Neural cell (in vitro differentiated cells): ENCODE measurements around the gene OR1F1. TPM values are rescaled to one million over a fixed set of nuclear protein-coding genes. Genes with fewer than 3 reads are reported as not detected.

Source experiments
- H2AFZ ChIP-seq: fragments of 200-600, 300-800 bp; sonication (generic), shearing (Covaris generic); 2 replicates; pipeline ENCODE4 v1.6.0; 2014; ENCODE audit warnings: low read depth, mild to moderate bottlenecking, antibody characterized with exemption, low read length, moderate library complexity
- H3F3A ChIP-seq: fragments of 200-600 bp; shearing (Covaris generic); 2 replicates; pipeline ENCODE4 v1.6.1; 2016; ENCODE audit warnings: mild to moderate bottlenecking, moderate library complexity, mixed read lengths, antibody characterized with exemption, low read length; ENCODE audit not compliant: insufficient read depth, poor library complexity, severe bottlenecking
- H3K27ac ChIP-seq: fragments of 200-600, 300-800 bp; sonication (generic), shearing (Covaris generic); 2 replicates; pipeline ENCODE4 v1.5.1; 2014; ENCODE audit warnings: mild to moderate bottlenecking, low read length, moderate library complexity
- H3K27me3 ChIP-seq: fragments of 300-800, 200-600 bp; sonication (generic), shearing (Covaris generic); 2 replicates; pipeline ENCODE4 v1.6.0; 2014; ENCODE audit warnings: mild to moderate bottlenecking, low read depth, low read length, moderate library complexity; ENCODE audit not compliant: insufficient read depth
- H3K36me3 ChIP-seq: fragments of 300-800, 200-600 bp; sonication (generic), shearing (Covaris generic); 2 replicates; pipeline ENCODE4 v1.5.1; 2014; ENCODE audit warnings: mild to moderate bottlenecking, antibody characterized with exemption, low read length, moderate library complexity; ENCODE audit not compliant: insufficient read depth
- H3K4me2 ChIP-seq: fragments of 300-800, 200-600 bp; sonication (generic), shearing (Covaris generic); 2 replicates; pipeline ENCODE4 v1.6.0; 2014; ENCODE audit warnings: mild to moderate bottlenecking, low read length
- H3K4me3 ChIP-seq: fragments of 300-800, 200-600 bp; sonication (generic), shearing (Covaris generic); 2 replicates; pipeline ENCODE4 v1.5.1; 2014; ENCODE audit warnings: mild to moderate bottlenecking, low read length, moderate library complexity
- H3K79me2 ChIP-seq: fragments of 200-600 bp; shearing (Covaris generic); replicated peaks from 2 replicates; pipeline ENCODE4 v1.6.0; 2014; ENCODE audit warnings: mild to moderate bottlenecking, low read length, moderate library complexity; ENCODE audit not compliant: insufficient read depth
- H3K9ac ChIP-seq: fragments of 300-800, 200-600 bp; sonication (generic), shearing (Covaris generic); 2 replicates; pipeline ENCODE4 v1.6.1; 2016; ENCODE audit warnings: mild to moderate bottlenecking, low read length, mixed read lengths
- H3K9me2 ChIP-seq: fragments of 200-600 bp; shearing (Covaris generic); 2 replicates; pipeline ENCODE4 v1.6.1; 2016; ENCODE audit warnings: mild to moderate bottlenecking, low read length, mixed read lengths; ENCODE audit not compliant: insufficient read depth
- H3K9me3 ChIP-seq: fragments of 200-600, 300-800 bp; sonication (generic), shearing (Covaris generic); 2 replicates; pipeline ENCODE4 v1.6.1; 2016; ENCODE audit warnings: mild to moderate bottlenecking, mixed run types, low read length, moderate library complexity, mixed read lengths
- H4K20me1 ChIP-seq: fragments of 200-600 bp; shearing (Covaris generic); 2 replicates; pipeline ENCODE4 v1.6.1; 2016; ENCODE audit warnings: mild to moderate bottlenecking, mixed run types; ENCODE audit not compliant: insufficient read depth
- EP300 ChIP-seq: fragments of 450-650 bp; conservative IDR thresholded peaks from 2 replicates; pipeline ENCODE4 v1.6.1; 2014; ENCODE audit warnings: antibody characterized with exemption, mild to moderate bottlenecking, moderate library complexity; ENCODE audit not compliant: poor library complexity, severe bottlenecking
- EZH2 ChIP-seq: fragments of 200-600, 300-800 bp; shearing (Covaris generic), sonication (generic); IDR thresholded peaks from 2 replicates; pipeline ENCODE4 v1.6.1; 2014; ENCODE audit warnings: antibody characterized with exemption, low read length, borderline replicate concordance, mild to moderate bottlenecking; ENCODE audit not compliant: insufficient read depth, poor library complexity, severe bottlenecking
- POLR2AphosphoS5 ChIP-seq: IDR thresholded peaks from 2 replicates; pipeline ENCODE4 v1.6.1; 2012
- REST ChIP-seq: IDR thresholded peaks from 2 replicates; pipeline ENCODE4 v1.6.1; 2012; ENCODE audit warnings: borderline replicate concordance
- SMC3 ChIP-seq: fragments of 450-650 bp; conservative IDR thresholded peaks from 2 replicates; pipeline ENCODE4 v1.6.1; 2014; ENCODE audit warnings: antibody characterized with exemption, mild to moderate bottlenecking, moderate library complexity; ENCODE audit not compliant: poor library complexity
- TAF1 ChIP-seq: IDR thresholded peaks from 2 replicates; pipeline ENCODE4 v1.6.1; 2012; ENCODE audit warnings: low read depth
- polyA plus RNA-seq: library from polyadenylated mRNA; depleted of rRNA; stranded (reverse); fragments of >200 nt; gene quantifications from 2 replicates; pipeline ENCODE4 v1.2.3, GENCODE V29; 2014
- TF ChIP-seq, protein P1 (sequence below): fragments of 450-650 bp; IDR thresholded peaks from 2 replicates; pipeline ENCODE4 v1.5.1; 2014; ENCODE audit warnings: antibody characterized with exemption, mild to moderate bottlenecking, moderate library complexity; ENCODE audit not compliant: poor library complexity, severe bottlenecking

Gene OR1F1
- polyA plus RNA-seq, 1 donor from 2014 or later, result 2.5 TPM

- no peaks in the 10 kb centered on the region for H3K36me3 ChIP-seq
- no peak overlapping the region for H3K27ac ChIP-seq
- no peaks in the 10 kb centered on the region for H3K79me2 ChIP-seq
- no peaks in the 10 kb centered on the region for H3K27me3 ChIP-seq
- no peak for TF ChIP-seq TAF1
- no peak for TF ChIP-seq POLR2AphosphoS5
- no peak for TF ChIP-seq SMC3
- no peak for TF ChIP-seq EZH2
- no peak for TF ChIP-seq EP300
- H4K20me1 ChIP-seq, result no peaks in the 10 kb centered on the region
- H3K4me3 ChIP-seq, result peak overlapping the region; percentile 89
- H3K9me3 ChIP-seq, result no peaks in the 10 kb centered on the region
- H2AFZ ChIP-seq, result no peak overlapping the region
- peak overlapping the region; percentile 78 for H3K9ac ChIP-seq
- H3K9me2 ChIP-seq, result no peaks in the 10 kb centered on the region
- peaks cover 6% of the 10 kb centered on the region for H3F3A ChIP-seq
- H3K4me2 ChIP-seq, result no peak overlapping the region
These were observed 38.8 kb upstream of the OR1F1 start for GRCh38 chr16:3149193-3149530.

- H3K4me3 ChIP-seq, result peak overlapping the region; percentile 89
- peak overlapping the region; percentile 71 for H3K27ac ChIP-seq
- no peaks in the 10 kb centered on the region for H3K9me2 ChIP-seq
- peak overlapping the region; percentile 78 for H3K9ac ChIP-seq
- H3K4me2 ChIP-seq, result peak overlapping the region; percentile 60
- H3K9me3 ChIP-seq, result no peaks in the 10 kb centered on the region
- no peaks in the 10 kb centered on the region for H3K36me3 ChIP-seq
- H2AFZ ChIP-seq, result peak overlapping the region; percentile 90
- TF ChIP-seq, protein P1, sequence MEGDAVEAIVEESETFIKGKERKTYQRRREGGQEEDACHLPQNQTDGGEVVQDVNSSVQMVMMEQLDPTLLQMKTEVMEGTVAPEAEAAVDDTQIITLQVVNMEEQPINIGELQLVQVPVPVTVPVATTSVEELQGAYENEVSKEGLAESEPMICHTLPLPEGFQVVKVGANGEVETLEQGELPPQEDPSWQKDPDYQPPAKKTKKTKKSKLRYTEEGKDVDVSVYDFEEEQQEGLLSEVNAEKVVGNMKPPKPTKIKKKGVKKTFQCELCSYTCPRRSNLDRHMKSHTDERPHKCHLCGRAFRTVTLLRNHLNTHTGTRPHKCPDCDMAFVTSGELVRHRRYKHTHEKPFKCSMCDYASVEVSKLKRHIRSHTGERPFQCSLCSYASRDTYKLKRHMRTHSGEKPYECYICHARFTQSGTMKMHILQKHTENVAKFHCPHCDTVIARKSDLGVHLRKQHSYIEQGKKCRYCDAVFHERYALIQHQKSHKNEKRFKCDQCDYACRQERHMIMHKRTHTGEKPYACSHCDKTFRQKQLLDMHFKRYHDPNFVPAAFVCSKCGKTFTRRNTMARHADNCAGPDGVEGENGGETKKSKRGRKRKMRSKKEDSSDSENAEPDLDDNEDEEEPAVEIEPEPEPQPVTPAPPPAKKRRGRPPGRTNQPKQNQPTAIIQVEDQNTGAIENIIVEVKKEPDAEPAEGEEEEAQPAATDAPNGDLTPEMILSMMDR, result peak; percentile 58
- TF ChIP-seq REST (peak; percentile 50), POLR2AphosphoS5 (no peak)
- H3K27me3 ChIP-seq, result no peaks in the 10 kb centered on the region
- H3F3A ChIP-seq, result peaks cover 6% of the 10 kb centered on the region
- no peaks in the 10 kb centered on the region for H4K20me1 ChIP-seq
- H3K79me2 ChIP-seq, result no peaks in the 10 kb centered on the region
These were observed 38.2 kb upstream of the OR1F1 start for GRCh38 chr16:3149630-3150345.
